HG03135 (cell line): ENCODE data around the gene AK6.
"Not testable (repeated sequence)": the region's sequence is repeated elsewhere in the genome, so short reads cannot be mapped to it uniquely, and the experiment has no call there.

Source experiments
- ATAC-seq: cut with Tn5 transposase; IDR thresholded peaks from one replicate; pipeline ENCODE4 v1.9.1; 2021; ENCODE audit warnings: mild to moderate bottlenecking, moderate library complexity; ENCODE audit not compliant: unreplicated experiment

Gene AK6

DNA sequence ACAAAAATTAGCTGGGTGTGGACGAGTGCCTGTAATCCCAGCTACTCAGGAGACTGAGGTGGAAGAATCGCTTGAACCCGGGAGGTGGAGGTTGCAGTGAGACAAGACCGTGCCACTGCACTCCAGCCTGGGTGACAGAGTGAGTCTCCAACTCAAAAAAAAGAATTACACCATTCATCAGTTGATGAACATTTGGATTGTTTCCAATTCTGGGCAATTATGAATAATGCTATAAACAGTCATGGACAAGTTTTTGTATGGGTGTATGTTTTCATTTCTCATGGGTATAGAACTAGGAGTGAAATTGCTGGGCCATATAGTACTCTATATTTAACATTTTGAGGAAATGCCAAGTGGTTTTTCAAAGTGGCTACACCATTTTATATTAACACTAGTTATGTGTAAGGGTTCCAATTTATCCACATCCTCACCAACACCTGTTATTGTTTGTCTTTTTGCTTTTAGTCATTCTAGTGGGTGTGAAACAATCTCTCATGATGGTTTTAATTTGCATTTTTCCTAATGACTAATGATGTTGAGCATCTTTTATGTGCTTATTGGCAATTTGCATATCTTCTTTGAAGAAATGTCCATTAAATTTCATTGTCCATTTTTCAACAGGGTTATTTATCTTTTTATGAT is 27.7 kb downstream of the AK6 start:
- no peak for ATAC-seq

GRCh38 chr5:69335341-69335935 is 33.9 kb downstream of the AK6 start:
- ATAC-seq, result no peak

DNA sequence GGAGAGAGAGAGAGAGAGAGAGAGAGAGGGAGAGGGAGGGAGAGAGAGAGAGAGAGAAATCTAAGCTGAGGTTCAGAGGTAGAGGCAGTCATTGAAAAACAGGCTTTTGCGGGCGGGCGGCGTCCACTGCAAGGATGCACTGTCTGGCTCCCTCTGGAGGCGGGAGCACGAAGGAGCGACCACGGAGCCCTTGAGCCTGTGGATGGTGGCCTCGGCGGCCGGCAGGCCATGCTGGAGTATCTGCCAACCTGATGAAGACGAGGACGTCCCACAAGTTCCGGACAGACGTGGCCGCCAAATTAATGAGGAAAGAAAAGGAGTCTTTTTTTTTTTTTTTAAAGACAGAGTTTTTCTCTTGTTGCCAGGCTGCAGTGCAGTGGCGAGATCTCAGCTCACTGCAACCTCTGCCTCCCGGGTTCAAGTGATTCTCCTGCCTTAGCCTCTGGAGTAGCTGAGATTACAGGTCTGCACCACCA is 34.5 kb downstream of the AK6 start:
- ATAC-seq, result no peak

- not testable (repeated sequence) for ATAC-seq
Measured at GRCh38 chr5:69333668-69334315, 35.5 kb downstream of the AK6 start.

DNA sequence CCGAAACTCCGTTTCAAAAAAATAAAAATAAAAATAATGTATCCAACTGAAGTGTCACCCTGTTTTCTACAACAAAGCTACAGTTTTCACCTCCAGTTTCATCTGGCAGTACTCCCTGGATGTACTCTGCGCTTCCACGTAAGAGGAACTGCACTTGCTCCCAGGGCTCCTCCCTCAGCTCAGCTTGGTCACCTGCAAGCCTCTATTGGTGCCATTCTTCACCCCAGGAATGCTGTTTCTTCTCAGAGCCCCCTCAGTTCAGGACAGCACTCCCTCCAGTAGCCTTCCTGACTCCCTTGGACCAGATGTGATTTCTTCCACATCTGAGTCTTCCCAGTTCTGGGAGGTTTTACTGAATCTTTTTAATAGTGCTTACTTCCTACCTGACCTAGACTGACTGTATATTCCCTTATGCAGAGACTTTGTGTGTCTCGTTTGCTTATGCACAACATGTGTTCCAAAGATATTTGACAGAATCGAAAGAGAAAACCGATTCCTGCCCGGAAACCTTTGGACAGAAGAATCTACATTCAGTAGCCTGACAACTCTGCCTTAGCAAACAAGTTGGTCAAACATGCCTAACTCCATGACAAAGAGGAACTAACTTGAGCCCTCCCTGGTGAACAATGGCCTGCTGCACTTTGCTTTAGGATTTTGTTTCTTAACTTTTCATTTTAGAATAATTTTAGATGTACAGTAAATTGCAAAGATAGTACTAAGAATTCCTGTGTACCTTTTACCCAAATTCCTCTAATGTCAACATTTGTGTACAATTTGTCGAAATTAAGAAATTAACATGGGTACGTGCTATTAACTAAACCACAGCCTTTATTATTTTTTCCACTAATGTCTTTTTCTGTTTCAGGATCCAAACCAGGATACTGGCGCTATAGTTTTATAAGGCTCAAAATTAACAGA is 37.5 kb downstream of the AK6 start:
- ATAC-seq, result no peak

DNA sequence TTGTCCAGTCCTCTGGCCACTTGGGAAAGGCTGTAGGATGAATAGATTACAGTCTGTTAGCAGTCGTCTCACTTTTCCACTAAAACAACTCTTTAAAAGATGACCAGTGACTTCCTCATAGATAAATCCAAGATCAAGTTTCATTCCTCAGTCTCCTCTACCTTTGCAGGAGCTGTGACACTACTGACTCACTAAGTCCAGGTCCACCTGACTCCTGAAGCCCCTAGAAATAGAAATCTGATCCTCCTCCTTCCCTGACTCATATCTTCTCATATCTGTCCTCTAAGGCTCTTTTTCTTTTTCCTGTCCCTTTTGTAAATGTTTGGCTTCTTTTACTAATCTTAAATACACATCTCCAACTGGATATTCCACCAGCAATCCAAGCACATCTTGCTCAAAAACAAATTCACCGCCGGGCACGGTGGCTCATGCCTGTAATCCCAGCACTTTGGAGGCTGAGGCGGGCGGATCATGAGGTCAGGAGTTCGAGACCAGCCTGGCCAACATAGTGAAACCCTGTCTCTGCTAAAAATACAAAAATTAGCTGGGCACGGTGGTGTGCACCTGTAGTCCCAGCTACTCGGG is 39.3 kb downstream of the AK6 start:
- ATAC-seq, result no peak

- ATAC-seq, result no peak
Measured at GRCh38 chr5:69326365-69326764, 43.0 kb downstream of the AK6 start.

DNA sequence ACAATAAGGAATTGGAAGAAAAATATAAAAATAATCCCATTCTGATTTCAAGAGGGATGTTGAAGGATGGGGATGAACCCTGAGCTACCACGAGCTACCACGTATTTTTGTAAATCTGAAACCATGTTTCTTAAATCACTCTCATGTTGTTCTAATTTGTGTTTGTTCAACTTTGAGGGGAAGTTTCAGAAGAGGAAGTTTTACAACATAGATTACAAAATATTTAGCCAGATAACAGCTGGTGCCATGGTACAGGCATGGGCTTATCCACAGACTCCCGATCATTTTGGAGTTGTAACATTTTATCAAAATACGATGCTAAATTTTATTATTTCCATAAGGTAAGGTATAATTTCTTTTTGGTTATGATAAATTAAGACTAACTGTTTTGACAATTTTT is 51.9 kb downstream of the AK6 start:
- no peak for ATAC-seq

DNA sequence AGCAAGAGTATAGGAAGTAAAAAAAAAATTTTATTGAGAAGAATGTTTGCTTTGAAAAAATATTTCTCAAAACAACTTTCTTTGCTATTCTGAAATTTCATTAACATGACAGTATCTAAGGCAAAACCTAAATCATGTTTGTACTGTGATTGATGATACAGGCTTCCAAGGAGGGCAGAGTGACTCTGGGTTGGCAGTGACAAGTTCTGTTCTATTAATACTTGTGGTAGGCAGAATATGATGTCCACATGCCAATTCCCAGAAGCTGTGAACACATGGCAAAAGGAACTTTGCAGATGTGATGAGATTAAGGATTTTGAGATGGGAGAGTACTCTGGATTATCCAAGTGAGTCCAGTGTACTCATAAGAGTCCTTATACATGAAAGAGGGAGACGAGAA is 53.3 kb downstream of the AK6 start:
- no peak for ATAC-seq

- no peak for ATAC-seq
Measured at GRCh38 chr5:69313428-69313827, 55.9 kb downstream of the AK6 start.

- no peak for ATAC-seq
Measured at GRCh38 chr5:69312459-69313160, 56.7 kb downstream of the AK6 start.

GRCh38 chr5:69309380-69309779 is 59.9 kb downstream of the AK6 start:
- no peak for ATAC-seq

DNA sequence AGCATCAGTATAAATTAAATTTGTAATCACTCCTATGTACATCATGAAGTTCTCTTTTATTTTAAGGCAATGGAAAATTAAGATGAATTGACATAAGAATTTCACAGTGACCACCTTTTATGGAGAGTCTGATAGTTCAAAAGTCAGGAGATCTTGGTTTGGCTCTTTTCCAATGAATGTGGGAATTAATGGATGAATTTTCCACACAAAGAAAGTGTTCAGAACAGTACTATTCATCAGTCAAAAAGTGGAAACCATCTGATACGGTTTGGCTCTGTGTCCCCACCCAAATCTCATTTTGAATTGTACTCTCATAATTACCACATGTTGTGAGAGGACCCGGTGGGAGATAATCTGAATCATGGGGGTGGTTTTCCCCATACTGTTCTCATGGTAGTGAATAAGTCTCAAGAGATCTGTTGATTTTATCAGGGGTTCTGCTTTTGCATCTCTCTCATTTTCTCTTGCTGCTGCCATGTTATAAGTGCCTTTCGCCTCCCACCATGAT is 61.2 kb downstream of the AK6 start:
- no peak for ATAC-seq

GRCh38 chr5:69305512-69305911 is 63.8 kb downstream of the AK6 start:
- no peak for ATAC-seq
